GM03348 (cell line): ENCODE results near the gene S100PBP.
"Not testable (repeated sequence)": the region's sequence is repeated elsewhere in the genome, so short reads cannot be mapped to it uniquely, and the experiment has no call there.

Experiments used
- DNase-seq: peaks from one replicate; pipeline ENCODE4 v3.0.0; 2012; ENCODE audit warnings: low spot score

Gene S100PBP

DNA sequence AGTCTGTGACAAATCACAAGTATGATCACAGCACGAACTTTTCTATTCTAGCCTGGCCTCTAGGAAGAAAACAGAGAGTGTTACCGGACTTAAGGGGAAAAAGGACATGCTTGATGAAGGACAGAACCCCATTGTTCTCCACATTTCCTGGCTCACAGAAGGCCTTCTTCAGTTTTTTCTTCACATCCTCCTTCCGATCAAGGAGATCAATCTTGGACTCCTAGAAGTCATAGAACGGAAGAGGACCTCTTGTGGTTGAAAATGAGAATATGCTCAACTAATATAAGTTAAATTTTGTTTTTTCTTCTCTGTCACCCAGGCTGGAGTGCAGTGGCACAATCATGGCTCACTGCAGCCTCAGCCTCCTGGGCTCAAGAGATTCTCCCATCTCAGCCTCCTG lies 30.6 kb upstream of the S100PBP start:
- DNase-seq = no peak

DNA sequence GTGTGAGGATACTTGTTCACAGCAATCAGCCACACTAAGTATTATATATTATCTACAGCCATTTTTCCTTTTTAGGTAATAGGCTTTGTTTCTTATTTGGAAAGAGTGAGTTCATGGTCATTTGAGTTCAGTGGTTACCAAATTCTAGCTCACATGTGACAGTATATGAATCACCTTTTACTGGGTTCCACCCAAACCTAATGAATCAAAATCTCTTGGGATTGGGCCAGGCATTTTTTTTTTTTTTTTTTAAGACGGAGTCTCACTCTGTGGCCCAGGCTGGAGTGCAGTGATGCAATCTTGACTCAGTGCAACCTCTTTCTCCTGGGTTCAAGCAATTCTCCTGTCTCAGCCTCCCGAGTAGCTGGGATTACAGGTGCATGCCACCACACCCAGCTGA lies 28.1 kb upstream of the S100PBP start:
- DNase-seq = peak; percentile 80

DNA sequence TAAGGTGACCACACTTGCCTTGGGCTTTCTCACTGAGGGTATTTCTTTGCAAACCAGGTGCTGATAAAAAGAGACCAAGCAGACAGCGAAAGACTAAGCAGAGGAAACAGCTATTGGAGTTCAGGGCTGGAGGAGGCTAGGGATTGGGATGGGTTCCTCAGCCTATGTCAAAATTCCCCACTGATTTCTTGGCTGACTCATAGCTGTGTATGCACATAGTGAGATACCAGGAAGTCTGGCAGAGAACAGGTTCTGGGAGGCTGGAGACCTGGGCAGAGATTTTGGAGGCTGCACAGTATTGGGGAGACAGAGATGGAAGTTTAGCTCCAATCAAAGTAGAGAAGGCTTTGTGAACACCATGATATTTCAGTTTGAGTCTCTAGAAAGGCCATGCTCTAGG lies 25.6 kb upstream of the S100PBP start:
- DNase-seq = peak; percentile 58

DNA sequence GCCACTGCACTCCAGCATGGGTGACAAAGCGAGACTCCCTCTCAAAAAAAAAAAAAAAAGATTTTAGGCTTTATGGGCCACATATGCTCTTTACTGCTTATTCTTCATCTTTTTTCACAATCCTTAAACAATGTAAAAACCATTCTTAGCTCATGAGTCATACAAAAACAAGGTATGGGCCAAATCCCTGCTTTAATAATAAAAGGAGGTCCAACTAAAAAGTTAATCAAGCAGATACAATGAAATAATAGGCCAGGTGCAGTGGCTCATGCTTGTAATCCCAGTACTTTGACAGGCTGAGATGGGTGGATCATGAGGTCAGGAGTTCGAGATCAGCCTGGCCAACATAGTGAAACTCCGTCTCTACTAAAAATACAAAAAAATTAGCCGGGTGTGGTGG lies 21.7 kb upstream of the S100PBP start:
- DNase-seq = peak; percentile 51

DNA sequence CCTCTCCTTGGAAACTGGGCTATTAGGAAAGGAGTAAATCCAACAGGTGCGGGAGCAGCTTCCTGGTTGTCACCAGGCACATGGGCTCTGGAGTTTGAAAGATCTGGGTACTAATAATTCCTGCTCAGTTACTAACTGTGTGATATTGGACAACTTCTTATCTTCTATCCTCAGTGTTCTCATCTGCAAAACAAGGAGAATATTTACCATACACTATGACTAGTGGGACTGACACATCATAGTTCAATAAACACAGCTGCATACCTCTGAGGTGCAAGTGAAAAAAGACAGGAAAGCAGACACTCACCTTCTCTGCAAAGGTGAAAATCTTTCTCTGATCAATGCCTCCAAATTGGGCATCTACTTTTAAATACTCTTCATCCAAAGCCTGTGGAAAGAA lies 20.0 kb upstream of the S100PBP start:
- DNase-seq = no peak

DNA sequence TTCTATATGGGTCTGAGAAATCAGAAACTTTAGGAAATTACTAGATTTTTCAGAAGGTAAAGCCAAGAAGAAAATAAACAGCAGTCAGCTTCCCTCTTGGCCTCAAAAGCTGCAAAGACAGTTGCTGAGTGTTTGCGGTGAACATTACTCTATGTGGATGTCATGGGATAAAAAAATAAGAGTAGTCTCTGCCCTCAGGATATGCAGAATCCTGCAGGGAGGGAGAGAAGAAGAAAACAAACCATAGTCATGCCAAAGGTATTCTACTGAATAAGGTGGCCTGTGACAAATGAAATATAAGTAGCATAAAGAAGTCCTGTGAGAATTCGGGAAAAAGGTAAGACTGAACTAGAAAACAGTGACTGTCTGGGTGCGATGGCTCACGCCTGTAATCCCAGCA lies 19.3 kb upstream of the S100PBP start:
- DNase-seq = no peak

DNA sequence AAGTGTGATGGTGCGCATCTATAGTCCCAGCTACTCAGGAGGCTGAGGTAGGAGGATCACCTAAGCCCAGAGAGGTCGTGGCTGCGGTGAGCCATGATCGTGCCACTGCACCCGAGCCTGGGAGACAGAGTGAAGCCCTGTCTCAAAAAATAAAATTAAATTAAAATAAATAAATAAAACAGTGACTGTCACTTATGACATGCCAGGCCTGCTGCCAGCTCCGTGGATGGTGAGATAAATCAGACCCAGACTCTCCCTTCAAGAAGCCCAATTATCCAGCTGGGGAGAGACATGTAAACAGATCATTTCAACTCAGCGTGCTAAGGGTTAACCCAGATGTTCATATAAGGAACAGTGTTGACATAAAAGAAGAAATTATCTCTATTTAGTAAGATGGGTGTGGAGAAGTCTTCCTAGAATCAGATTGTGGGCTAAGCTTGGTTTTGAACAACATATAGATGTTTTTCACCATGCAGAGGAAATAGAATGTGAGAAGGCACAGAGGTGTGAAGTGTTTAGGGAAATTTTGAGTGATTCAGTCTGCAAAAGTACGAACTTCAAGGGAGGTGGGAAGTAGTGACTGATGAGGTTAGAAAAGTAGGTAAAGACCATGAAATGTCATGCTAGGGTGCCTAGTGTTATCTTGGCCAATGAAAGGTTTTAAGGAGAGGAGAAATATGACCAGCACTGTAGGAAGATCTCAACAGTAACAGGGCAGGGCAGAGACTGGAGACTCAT lies 18.6 kb upstream of the S100PBP start:
- DNase-seq = no peak

DNA sequence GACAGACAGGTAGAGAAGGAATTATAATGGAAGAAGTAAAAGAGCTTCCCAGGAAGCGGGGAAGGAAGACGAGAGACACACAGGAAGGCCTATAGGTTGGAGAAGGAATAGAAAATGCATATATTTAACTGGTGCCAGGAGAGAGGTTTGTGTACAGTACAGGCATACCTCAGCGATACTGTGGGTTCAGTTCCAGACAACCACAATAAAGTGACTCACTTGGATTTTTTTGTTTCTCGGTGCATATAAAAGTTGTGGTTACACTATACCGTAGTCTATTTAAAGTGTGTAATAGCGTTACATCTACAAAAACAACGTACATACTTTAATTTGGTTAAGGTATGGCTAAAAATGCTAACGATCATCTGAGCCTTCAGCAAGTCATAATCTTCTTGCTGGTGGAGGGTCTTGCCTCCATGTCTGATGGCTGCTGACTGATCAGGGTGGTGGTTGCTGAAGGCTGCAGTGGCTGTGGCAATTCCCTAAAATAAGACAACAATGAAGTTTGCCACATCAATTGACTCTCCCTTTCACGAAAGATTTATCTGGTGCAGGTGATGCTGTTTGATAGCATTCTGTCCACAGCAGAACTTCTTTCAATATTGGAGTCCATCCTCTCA lies 16.2 kb upstream of the S100PBP start:
- DNase-seq = no peak

DNA sequence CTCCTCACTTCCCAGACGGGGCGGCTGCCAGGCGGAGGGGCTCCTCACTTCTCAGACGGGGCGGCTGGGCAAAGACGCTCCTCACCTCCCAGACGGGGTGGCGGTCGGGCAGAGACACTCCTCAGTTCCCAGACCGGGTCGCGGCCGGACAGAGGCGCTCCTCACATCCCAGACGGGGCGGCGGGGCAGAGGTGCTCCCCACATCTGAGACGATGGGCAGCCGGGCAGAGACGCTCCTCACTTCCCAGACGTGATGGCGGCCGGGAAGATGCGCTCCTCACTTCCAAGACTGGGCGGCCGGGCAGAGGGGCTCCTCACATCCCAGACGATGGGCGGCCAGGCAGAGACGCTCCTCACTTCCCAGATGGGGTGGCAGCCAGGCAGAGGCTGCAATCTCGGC lies 13.0 kb upstream of the S100PBP start:
- DNase-seq = not testable (repeated sequence)

DNA sequence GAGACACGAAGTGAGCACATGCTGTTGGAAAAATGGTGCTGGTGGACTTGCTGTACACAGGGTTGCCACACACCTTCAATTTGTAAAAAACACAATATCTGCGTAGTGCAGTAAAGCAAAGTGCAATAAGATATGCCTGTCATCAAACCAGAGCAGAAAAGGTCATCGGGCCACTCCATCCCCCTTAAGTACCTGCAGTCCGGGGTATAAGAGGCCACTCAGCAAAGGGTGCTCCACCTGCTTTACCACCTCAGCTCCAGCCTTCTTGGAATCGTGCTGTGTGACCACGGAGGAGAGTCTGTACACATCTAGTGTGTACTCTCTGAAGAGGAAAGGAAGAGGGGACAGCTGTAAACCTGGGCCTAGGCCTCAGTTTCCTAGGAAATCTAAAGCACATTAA lies 11.2 kb upstream of the S100PBP start:
- no peak for DNase-seq

DNA sequence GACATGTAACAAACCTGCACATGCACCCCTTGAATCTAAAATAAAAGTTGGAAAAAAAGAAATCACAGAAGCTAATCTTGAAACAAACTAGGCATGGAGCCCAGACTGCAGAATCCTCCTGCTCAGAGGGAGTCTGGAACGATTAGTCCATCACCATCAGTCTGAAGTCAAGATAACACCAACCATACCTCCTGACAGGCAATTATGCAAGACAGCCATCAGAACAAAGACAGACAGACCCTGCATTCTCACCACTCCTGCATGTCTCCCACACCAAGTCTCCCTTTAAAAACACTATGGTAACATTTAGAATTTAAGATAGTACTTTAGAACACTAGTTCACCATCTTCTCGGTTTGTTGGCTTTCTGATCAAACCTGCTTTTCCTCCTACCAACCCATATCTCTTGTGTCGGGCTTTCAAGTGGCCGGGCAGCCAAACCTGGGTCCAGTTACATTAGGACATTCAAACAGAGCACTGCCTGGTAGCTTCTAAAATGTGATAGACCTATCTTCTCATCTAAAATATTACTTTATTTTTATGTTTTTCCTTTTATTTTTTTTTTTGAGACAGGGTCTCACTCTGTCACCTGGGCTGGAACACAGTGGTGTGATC lies 10.4 kb upstream of the S100PBP start:
- no peak for DNase-seq

DNA sequence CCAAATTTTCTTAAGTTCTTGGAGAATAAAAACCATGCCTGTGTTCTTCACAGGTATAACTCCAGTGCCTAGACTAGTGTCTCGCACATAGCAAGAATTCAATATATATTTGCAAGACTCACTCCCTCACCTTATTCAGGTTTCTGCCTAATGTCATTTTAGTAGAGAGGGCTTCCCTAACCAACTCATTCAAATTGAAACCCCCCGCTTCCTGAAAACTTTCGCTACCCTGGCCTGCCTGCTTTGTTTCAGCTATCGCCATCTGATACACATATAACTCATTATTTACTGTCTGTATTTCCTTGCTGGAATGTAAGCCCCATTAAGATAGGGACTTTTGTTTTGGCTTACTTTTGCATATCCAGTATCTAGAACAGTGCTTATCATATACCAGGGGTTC lies 8.9 kb upstream of the S100PBP start:
- no peak for DNase-seq

DNA sequence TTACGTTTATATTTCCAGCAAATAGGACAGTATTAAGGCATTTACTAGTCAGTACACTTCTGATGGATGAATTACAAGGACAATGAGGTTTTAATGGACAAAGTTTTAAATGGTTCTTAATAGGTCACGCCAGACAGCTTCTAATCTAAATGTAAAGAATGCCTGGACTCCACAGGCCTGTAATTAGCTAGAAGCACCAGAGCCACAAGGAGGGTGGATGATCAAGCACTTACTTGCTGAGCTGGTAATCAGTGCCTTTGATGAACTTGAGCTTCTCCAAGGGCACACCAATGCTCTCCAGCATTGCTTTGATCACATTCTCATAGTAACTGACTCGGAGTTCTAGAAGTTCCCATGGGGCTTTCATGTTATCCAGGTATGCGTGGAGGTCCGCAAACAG lies 7.1 kb upstream of the S100PBP start:
- DNase-seq = no peak

DNA sequence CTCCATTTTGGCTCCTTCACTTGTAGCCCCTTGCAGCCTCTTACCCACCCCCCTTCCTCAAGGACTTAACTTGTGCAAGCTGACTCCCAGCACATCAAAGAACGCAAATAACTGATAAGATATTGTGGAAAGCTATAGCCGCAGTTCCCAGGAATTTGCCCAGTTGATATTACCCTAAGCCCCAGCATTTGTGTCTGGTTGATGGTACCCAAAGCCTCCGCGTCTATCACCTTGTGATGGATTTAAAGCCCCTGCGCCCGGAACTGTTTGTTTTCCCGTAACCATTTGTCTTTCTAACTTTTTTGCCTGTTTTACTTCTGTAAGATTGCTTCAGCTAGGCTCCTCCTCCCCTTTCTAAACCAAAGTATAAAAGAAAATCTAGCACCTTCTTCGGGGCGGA lies 6.2 kb upstream of the S100PBP start:
- no peak for DNase-seq

DNA sequence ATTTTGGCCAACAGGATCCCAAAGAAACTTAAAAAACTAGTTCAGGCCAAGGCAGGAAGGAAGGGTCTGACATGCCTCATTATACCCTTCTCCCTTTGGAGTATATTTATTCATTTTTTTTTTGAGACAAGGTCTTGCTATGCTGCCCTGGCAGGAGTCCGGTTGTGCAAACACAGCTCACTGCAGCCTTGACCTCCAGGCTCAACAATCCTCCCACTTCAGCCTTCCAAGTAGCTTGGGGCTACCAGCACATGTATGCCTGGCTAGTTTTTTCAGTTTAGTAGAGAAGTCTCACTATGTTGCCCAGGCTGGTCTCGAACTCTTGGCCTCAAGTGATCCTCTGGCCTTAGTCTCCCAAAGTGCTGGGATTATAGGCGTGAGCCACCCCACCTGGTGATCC lies 5.5 kb upstream of the S100PBP start:
- DNase-seq = no peak

DNA sequence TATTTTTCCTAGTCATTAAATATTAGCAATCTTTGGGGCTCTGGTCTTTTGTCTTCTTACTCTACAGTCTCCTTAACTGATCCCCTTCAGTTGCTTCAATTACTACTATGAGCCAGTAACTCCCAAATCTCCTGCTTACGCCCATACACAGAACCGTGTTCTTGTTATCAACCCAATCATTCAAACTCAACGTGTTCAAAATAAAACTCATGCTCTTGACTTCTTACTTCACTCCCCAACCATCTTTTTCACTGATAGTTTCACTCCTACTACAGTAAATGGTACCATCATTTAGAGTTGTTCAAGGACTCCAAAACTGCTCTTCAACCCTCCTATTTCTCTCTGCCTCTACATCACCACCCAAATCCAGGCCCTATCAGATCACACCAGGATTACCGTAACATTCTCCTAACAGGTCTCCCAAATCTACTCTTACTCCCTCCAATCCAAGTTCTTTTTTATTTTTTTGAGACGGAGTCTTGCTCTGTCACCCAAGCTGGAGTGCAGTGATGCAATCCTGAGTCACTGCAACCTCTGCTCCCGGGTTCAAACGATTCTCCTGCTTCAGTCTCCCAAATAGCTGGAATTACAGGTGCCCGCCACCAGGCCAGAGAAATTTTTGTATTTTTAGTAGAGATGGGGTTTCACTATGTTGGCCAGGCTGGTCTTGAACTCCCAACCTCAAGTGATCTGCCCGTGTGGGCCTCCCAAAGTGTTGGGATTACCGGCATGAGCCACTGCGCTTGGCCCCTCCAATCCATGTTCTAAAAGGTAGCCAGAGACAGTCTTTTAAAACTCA lies 3.3 kb upstream of the S100PBP start:
- DNase-seq = no peak

DNA sequence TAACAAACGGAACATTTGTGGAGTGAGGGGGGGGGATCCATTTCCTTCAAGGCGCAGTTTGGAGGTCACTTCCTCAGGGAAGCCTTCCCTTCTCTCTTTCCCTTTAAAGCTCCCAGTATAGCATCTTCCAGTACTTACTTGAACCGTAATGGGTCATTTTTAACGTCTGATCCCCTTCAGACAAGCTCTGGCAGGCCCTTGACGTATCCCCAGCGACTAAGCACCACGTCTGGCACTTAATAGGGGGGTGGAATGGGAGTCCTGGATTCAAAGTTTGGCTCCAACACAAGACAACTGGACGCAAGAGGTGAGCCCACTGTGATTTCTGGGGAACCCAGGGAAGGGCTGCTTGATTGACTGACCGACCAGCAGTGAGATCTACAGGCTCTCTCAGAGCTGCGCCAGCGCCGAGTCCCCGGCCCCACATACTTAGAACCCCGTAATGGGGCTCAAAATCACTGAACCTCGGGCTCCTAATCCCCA lies 736 bp upstream of the S100PBP start:
- peak; percentile 50 for DNase-seq

DNA sequence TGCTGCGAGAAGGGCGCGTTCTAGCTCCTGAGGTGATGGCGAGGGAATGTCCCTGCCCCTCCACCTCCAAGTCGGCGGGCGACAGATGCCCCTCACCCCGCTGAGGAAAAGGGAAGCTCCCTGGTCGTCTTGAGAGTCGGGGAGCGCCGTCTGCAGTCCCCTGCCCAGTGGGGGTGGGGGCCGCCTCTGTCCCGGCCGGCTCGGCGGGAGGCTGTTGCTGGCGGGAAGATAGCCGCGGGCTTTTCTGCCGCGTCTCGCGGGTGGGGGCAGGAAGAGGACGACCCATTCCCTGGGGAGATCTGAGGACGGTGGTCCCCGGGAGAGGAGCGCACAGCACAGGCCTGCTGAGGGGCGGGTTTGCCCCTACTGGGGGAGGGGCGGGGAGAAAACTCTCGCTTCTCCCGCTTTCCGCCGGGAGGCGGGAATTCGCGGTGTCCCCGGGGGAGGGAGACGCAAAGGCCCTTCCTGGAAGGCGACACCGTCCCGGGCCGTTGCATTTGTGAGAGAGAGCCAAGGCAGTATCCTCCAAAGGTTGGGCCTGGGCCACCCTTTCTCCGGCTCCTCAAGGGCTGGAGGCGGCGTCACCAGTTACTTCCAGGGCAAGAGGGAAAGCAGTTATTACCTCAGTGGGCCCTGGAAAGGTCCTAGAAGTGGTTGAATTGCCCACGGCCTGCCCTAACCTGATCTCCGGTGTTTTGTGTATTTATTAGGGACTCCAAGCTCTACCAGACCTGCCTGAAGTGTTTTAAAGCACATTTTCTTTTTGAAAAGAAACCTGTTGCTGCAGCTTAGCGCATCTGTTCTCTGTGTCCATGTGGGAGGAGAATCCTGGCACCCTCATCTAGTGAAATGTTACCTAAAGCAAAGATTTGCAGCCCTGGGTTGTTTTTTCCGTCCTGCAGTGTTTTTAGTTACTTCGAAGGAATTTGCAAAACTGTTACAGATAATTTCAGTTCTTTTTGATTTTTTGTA lies 648 bp downstream of the S100PBP start:
- peak; percentile 80 for DNase-seq

DNA sequence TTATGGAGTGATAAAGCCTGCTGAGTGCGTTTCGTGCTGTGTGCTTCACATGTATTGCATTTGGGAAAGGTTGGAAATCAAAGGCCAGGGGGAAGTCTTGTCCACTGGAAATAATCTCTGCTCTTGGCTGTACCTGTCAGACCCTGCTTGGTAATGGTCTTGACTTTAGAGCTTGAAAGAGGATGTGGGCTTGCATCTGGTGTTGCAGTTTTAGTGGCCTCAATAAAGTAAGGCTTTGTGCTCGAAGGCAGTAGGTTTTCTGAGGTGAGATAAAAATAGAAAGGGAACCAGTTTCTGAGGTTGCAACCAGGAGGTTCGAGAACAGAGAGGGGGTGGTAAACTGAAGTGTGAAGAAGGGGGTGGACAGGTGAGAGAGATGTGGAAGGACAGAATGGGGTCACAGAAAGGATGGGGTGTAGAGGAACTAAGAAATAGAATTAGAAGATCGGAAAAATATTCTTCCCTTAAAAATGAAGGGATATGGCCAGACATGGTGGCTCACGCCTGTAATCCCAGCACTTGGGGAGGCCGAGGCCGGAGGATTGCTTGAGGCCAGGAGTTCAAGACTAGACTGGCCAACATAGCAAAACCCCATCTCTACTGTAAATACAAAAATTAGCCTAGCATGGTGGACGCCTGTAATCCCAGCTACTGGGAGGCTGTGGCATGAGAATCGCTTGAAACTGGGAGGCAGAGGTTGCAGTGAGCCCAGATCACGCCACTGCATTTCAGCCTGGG lies 1.5 kb downstream of the S100PBP start:
- DNase-seq = no peak

DNA sequence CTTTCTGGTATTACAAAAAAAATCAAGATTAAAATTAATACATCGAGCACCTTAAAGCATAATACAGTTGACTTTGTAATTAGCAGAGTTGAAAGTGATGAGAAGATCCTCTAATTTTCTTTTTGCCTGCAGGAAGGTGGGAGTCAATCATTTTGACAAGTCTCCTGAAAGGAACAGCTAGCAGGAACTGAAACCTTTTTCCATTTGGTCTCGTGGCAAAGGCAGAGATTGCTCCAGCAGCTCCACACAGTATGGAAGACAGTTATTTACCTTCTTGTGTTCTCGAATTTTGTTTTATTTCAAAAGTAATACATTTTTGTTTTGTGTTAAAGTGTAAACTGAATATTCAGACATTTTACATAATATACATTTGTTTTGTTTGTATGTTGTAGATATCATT lies 7.7 kb downstream of the S100PBP start:
- DNase-seq = no peak

DNA sequence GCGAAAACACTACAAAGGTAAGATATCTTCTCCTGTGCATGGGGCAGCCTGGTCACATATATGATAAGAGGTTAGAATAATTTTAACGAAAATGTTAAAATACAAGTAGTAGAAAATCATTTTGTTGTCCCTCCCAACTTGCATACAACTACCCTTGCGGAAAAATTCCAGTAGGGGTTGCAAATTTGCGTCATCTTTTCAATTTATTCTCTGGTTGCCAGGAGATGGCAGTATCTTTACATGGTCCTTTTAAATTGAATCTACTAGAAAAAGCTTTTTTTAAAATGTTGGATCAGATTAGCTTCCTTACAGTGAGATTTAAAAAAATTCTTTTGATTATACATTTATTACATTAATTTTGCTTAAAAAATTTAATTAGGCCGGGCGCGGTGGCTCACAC lies 10.9 kb downstream of the S100PBP start:
- no peak for DNase-seq
